HG03439 (cell line): ENCODE results near the gene MICU1.
"Not testable (repeated sequence)": the region's sequence is repeated elsewhere in the genome, so short reads cannot be mapped to it uniquely, and the experiment has no call there.

Source experiments
- ATAC-seq: cut with Tn5 transposase; IDR thresholded peaks from one replicate; pipeline ENCODE4 v1.9.1; 2021; ENCODE audit warnings: mild to moderate bottlenecking, moderate library complexity; ENCODE audit not compliant: unreplicated experiment

MICU1 gene

DNA sequence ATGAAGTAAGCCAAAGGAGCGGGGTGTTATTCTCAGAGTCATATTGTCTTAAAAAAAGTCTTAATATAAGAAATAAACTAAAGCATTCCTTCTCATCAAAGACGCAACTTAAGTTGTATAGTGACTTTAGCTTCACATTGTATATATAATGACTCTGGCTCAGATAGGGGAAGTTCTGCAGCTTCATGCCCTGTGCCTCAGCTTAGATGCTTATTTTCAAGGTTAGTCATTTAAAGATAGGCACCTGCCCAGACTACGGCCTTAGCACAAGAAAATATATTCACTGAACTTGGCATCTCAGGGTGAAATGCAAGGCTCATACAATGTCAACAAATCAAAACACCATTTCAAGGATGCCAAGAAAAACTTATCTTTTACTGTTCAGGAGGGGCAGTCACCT lies 218.4 kb downstream of the MICU1 start:
- ATAC-seq: no peak

DNA sequence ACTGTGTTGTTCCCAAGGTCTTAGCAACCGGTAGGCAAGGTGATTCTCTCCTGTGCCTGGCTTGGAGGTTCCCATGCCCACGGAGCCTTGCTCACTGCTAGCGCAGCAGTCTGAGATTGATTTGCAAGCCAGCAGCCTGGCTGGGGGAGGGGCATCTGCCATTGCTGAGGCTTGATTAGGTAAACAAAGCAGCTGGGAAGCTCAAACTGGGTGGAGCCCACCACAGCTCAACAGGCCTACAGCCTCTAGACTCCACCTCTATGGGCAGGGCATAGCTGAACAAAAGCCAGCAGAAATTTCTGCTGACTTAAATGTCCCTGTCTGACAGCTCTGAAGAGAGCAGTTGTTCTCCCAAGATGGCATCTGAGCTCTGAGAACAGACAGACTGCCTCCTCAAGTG lies 230.3 kb downstream of the MICU1 start:
- ATAC-seq: not testable (repeated sequence)

DNA sequence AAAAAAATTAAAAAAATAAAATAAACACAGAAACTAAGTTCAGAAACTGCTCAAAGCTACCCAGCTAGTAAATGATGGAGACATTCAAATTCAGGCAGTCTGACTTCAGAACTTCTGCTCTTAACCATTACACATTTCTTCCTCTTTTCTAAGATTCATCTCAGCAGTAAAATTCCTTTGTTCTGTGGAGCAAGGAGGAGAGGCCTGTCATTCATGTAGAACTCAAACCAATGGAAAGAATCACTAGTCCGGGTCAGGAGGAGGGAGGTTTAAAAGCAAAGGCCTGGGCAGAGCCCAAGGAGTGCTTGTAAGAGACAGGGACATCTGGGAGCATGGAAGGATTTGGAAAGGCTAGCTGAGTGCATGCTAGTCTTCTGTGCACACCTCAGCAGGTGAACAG lies 233.3 kb downstream of the MICU1 start:
- ATAC-seq: no peak

DNA sequence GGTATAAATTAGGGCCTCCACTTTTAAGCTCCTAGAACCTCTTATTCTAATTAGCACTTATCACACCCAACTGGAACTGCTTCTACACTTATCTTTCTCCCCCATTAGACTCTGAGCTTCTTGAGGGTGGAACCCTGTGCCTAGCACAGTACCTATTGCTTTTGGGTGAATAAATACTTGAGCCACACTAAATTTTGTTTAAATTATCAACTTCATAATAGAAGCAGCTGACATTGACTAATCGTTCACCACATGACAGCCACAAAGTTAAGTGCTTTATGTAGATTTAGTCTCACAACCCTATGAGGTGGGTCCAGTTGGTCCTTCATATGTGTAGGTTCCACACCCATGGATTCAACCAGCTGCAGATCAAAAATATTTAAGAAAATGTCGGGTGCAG lies 235.1 kb downstream of the MICU1 start:
- no peak for ATAC-seq

DNA sequence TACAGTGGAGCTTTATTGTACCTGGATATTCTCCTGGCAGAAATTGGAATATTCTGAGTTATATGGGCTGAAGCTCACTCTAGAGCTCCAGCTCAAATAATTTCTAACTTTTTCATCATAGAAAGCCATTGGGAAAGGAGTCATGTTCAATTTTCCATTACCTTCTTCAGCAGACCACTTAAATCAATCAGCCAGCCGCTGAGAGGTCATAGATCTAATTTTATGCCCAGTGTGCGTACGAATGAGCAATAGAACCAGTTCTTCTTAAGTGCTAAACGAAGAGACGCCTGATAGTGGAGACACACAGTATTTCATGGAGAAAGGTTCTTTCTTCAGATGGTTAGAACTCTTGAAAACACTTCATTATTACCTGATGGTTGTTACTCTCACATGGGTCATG lies 236.2 kb downstream of the MICU1 start:
- no peak for ATAC-seq

DNA sequence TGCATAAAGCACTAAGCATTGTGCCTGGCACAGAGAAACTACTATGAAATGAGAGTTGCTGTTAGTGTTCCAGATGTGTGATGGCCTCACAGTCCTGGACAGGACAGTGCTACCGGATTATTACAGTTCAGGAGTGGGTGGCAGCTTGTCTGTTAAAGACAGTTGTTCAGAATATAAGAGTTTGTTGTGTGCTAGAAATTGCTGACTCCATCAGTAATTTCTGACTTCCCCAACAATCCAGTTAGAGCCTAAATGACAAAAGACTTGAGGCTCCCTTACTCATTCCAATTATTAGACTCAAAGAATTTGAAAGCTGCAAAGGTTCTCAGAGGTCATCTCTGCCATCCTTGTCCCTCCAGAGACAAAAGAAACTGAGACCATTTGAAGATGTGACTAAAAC lies 236.9 kb downstream of the MICU1 start:
- no peak for ATAC-seq

DNA sequence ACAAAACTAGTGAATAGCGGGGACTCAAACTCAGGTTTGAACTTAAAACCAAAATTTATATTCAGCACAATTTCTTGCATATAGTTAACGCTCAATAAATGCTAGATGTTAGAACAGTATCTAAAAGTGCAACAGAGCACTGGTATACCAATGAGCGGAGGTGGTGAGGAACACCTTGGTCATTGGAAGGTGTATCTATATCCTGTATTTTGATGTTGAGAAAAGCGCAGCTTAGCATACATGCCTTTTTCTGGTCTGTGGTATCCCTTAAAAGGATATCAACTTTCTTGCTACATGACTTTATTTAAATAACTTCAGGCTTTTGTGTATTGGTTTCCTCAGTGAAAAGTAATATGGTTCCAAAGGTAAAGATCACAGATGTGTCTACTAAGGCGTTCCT lies 237.8 kb downstream of the MICU1 start:
- no peak for ATAC-seq

DNA sequence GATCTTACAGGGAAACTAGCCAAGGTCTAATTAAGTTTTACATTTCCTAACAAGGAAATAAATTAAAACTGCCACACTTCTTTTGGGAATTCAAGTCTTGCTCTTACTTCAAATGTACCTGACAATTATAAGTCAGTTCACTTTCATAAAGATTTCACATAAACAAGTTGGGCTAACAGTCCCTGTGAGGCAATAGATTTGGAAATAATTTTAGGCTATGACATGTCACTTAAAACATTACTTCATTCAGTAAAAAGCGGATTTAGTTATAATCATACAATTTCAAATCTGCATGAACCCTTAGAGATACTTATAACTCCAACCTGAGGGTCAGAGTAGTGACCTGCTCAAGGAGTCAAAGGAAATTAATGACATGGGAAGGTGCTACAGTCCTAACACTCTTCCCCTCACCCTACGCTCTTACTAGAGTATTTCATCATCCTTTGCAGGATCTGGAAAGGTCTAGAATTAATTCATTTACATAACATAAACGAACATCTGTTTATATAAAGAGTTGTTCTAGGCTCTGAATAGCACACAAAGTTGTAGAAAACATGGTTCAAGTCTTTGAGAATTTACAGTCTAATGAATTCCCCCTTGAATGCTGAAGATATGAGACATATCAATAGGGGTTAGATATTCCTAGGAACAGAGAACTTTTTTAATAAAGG lies 238.8 kb downstream of the MICU1 start:
- ATAC-seq: no peak

DNA sequence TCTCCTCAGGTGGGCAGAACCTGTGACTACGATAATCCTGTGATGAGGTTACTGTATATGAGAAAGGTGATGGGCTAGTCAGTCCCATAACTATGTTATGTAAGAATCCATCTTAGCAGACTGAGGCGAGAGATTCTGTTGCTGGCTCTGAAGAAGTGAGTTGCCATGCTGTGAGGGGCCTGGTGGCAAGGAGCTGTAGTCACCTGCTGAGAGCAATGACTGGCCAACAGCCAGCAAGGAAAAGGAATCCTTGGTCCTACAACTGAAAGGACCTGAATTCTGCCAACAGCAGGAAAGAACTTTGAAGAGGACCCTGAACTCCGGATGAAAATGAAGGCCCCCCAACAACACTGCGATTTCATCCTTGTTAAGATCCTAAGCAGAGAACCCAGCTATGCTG lies 240.2 kb downstream of the MICU1 start:
- ATAC-seq: no peak

DNA sequence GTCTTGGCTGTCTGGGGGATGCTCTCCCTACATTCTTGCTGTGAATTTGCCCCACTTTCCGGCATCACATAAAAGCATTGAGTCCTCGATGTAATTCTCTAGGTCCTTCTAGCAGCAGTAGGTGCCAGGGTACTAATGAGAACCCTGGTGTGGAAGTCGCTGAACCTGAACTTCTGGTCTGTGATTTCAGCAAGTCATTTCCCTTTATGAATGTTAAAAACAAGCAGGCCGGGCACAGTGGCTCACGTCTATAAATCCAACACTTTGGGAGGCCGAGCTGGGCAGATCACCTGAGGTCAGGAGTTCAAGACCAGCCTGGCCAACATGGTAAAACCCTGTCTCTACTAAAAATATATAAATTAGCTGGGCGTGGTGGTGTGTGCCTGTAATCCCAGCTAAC lies 240.9 kb downstream of the MICU1 start:
- not testable (repeated sequence) for ATAC-seq

DNA sequence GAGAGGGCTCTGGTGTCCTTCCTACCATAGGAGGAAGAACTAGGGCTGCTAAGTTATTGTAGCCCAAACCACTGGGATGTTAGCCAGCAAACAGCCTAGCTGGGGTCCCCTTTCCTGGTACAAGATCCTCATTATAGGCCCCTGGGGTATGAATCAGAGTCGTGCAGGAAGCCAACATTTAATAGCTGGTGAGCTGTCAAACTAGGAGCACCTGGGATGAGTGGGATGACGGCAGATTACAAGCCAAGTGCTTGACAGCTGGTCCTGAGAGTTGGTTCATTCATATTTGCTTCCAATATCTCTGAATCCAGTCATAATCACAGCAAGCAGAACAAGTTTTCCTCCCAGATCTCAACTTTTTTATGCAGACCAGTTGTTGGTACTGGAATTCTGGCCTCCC lies 246.1 kb downstream of the MICU1 start:
- no peak for ATAC-seq

DNA sequence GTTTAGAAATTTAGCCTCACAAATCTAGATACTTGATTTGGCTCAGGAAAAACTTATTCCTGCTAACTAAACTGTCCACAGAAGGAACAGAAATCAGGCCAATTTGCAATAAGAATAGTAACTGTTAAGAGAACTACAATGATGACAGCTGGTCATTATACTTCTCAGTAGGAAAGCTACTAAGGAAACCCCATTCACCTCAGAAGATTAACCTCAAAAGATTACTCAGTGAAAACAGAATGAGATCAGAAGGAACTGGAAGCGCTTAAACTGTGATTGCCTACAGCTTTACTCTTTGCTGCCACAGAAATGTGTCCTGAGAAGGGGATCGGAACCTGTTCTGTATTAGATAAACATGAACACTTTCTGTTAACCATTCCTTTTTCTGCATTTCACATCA lies 246.8 kb downstream of the MICU1 start:
- no peak for ATAC-seq

DNA sequence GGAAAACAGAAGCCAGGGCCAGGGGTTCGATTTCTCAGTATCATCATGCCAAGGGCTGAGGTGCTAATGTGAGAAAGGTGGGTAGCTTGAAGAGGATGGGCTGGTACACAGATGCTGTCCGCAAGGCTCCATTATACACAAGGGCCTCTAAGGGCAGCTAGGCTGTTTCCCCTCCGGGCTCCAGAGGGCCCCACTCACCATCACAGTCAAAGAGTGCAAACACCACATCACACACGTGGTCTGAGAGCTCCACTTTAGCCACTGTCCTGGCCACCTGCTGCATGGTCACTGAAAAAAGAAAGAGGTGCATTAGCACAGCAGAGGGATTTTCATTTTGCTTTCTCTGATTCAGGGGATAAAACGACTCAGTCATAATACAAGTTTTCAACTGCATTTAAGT lies 250.3 kb downstream of the MICU1 start:
- ATAC-seq: no peak

DNA sequence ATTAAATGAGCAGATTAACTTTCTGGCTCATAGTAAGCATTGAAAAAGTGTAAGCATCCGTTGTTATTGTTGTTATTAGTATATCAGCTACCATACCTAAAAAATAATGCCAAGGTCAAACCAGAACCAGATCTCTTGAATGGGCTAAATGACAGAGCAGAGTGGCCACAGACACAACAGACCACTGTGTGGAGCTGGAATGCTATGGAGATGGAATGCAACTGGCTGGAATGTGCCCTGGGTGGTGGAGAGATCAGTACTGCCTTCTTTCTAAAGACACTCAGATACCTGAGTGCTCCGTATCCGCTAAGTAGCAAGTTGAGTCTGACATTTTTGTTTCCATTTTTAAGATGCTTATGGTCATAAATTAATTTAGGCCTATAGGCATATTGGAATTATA lies 250.7 kb downstream of the MICU1 start:
- no peak for ATAC-seq

DNA sequence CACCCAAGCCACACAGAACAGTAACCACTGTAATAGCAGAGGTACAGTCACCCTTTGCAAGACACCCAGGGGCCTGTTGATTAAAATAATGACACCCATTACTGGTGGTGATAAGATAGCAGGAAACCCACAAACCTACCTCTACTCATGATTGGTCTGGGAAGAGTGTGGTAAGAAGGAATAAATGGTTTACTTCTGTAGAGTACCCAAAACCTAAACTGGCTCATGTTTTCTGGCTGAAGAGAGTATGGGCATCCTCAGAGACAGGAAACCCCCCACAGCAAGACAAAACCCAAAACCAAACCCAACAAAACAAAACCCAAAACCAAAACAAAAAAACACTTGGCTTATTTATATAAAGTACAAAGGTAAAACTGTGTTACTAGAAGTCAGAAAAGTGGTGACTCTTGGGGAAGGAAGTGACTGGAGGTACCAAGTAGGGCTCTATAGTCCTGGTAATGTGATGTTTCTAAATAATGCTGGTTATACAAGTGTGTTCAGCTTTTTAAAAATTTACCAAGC lies 255.6 kb downstream of the MICU1 start:
- ATAC-seq: no peak

DNA sequence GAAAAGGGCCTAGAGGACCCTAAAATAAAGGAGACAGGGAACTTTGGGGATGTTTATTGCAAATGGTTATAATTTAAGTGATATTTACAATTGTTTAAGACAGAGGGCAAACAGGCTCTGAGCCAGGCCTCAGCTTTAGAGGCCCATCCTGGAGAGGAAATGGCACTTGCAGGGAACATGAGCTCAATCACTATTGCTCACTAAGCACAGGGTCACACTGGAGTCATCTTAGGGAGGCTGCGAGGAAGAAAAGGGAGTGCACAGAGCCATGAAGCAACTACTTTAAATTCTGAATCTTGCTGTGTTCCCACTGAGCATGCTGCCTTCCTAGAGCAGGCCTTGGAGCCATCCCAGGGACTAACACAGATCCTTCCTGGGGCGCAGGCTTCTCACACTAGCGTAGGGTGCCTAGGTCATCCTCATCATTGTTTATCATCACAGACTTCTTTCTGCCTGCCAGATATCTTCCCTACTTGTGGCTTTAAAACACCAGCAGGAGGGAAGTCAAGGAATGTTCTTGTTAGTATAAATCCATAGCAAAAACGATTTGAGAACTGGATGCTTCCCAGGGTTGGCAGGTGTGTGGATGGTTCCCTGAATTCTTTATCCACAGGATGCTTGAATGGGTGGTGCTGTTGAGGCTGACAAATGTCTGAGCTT lies 258.4 kb downstream of the MICU1 start:
- no peak for ATAC-seq

DNA sequence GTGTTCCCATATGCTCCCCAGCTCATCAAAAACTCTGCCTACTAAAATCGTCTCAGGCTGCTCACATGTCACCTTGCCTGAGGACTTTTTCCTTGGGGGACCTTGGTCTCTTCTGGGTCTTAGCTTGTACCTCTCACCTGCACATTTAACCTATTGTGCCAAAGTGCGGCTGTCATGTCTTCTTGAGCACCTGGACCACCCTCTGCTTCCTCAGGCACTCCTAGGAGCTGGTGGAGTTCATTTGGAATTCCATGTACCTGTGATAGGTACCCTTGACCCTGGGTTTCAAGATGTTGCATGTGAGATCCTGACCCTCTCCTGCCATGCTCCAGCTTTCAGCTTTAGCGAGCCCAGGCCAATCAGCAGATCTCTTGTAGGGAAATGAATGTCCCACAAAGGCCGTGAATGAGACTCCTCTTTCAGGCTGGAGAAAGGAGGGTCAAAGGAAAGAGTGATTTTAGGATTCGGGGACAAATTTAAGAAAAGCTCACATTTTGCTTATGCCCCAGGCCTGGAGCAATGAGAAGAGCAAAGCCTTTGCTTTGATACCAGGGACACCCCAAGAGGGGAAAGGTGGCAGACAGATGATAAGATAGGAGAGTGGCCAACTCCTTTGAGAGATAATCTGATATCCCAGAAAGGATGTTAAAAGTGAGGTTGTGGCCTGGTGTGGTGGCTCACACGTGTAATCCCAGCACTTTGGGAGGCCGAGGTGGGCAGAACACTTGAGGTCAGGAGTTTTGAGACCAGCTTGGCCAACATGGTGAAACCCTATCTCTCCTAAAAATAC lies 260.6 kb downstream of the MICU1 start:
- no peak for ATAC-seq

DNA sequence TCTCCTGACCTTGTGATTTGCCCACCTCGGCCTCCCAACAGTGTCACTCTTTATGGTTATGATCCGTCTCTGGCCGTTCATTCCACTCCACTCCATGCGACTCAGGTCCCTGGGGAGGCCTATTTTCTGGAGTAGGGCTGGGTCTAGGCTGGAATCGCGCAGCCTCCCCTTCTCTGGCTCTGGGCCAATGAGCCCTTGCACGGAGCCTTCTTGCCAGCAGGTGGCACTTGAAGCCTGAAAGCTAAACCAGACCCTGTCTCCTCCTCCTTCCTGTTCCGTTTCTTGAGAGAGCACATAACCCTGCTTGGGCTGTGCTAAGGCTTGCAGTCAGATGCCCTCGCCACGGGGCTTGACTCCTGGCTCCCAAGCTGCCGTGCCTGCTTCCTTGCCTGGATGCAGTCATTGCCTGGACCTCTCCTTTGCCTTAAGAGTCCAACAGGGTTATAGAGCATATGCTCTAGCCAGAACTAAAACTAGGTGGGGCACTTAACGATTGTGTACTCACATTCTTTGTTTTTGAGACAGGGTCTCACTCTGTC lies 261.6 kb downstream of the MICU1 start:
- ATAC-seq: no peak

DNA sequence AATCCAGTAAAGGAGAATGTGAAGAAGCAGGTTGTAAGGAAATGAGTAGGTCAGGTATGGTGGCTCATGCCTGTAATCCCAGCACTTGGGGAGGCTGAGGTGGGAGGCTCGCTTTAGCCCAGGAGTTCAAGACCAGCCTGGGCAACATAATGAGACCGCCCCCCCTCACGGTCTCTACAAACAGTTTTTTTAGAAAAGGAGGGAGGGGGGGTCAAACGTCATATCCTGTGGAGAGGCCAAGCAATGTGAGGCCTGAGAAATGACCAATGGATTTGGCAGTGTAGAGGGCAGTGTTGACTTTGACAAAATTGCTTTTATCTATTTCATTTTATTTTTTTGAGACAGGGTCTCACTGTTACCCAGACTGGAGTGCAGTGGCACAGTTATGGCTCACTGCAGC lies 268.9 kb downstream of the MICU1 start:
- no peak for ATAC-seq

DNA sequence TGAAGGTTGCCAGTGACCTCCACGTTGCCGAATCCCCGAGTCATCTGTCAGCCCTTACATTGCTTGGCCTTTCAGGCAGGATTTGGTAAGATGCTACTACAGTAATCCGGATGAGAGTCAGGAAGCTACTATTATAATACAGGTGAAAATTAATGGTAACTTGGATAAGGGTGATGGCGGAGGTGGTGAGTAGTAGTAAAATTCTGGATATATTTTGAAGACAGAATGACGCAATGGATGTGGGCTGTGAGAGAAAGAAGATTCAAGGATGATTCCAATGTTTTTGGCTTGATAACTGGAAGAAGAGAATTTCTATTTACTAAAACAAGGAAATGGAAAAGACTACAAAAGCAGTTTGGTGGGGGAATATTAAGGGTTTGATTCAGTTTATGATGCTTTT lies 269.8 kb downstream of the MICU1 start:
- ATAC-seq: no peak

DNA sequence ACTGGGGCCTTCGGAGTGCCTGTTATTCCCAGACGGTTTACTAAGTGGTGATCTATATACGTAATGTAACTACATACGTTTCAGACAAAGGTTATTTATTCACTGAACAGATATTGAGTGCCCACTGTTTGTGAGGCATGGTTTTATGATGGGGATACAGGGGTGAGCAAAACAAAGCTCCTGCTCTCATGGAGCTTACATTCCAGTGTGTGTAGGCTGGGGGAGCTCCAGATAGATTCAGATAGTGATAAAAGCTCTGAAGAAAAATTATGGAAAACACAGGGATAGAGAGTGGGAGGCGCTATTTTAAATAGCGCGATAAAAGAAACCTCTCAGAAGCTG lies 270.7 kb downstream of the MICU1 start:
- no peak for ATAC-seq
